Measurements from ENCODE around the gene F2RL2.

DNA sequence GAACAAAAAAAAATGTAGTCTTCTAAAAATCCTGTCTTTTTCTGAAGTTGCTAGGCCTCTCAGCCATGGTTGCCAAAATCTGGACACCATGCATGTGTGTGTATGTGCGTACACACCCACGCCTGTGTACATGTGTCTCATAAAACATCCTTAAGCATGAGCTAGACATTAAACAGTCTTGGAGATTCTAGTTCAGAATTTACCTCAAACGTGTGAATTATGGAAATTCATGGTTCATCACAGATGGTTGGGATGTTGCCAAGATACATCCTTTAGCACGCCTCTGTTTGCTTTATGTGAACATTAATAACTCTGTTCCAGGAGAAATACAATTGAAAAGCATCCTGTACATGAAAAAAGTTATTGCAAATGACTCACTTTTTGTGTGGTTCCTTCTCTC lies 53.0 kb downstream of the F2RL2 start:
- TF ChIP-seq CTCF (conservative IDR thresholded peaks at IDR 0.05 in 1 of 2, IDR thresholded peaks at IDR 0.05 in 1 of 2; ENCODE audit: low read depth in 1 of 2, low read length in 2 of 2) = no peak
- TF ChIP-seq EZH2 (IDR thresholded peaks at IDR 0.05; ENCODE audit: low read length, missing control alignments) = no peak

Measured in fibroblast of lung (primary cell).